ENCODE results near the gene PPARA.

The PPARA gene

GRCh38 chr22:46280999-46281623 lies 130.8 kb downstream of the PPARA start:
- no peak for DNase-seq

GRCh38 chr22:46281866-46282678 lies 131.7 kb downstream of the PPARA start:
- DNase-seq = no peak

GRCh38 chr22:46286006-46286405 lies 135.7 kb downstream of the PPARA start:
- no peak for DNase-seq

GRCh38 chr22:46286941-46287872 lies 136.9 kb downstream of the PPARA start:
- no peak for DNase-seq

- no peak for DNase-seq
Measured at GRCh38 chr22:46287873-46288751, 137.8 kb downstream of the PPARA start.

GRCh38 chr22:46288846-46289243 lies 138.5 kb downstream of the PPARA start:
- DNase-seq = no peak

- no peak for DNase-seq
Measured at GRCh38 chr22:46289244-46289891, 139.0 kb downstream of the PPARA start.

GRCh38 chr22:46290121-46290842 lies 140.0 kb downstream of the PPARA start:
- no peak for DNase-seq

GRCh38 chr22:46290843-46291785 lies 140.8 kb downstream of the PPARA start:
- DNase-seq = peak; percentile 63

GRCh38 chr22:46292173-46292572 lies 141.8 kb downstream of the PPARA start:
- no peak for DNase-seq

- DNase-seq = no peak
Measured at GRCh38 chr22:46292732-46293131, 142.4 kb downstream of the PPARA start.

Data from NCI-H69 (cell line).